ENCODE data around the gene GPC5.

The GPC5 gene

GRCh38 chr13:92804926-92805325, 1406.5 kb downstream of the GPC5 start:
- TF ChIP-seq CTCF (conservative IDR thresholded peaks at IDR 0.05; ENCODE audit: low read depth, low read length): no peak
- DNase-seq (ENCODE audit: low read depth): no peak
- H3K4me3 ChIP-seq (ENCODE audit: low read depth, low read length): no peak overlapping the region

GRCh38 chr13:92805766-92806165, 1407.3 kb downstream of the GPC5 start:
- no peak for TF ChIP-seq CTCF (conservative IDR thresholded peaks at IDR 0.05; ENCODE audit: low read depth, low read length)

GRCh38 chr13:92806215-92806614, 1407.8 kb downstream of the GPC5 start:
- DNase-seq (ENCODE audit: low read depth): peak; percentile 46
- TF ChIP-seq CTCF (conservative IDR thresholded peaks at IDR 0.05; ENCODE audit: low read depth, low read length): no peak
- peak overlapping the region; percentile 32 for H3K4me3 ChIP-seq (ENCODE audit: low read depth, low read length)

More at GRCh38 chr13:92805766-92806165, 1407.3 kb downstream of the GPC5 start:
- DNase-seq (ENCODE audit: low read depth): no peak
- peak overlapping the region; percentile 32 for H3K4me3 ChIP-seq (ENCODE audit: low read depth, low read length)

GRCh38 chr13:92807353-92807752, 1408.9 kb downstream of the GPC5 start:
- DNase-seq (ENCODE audit: low read depth): peak; percentile 59
- no peak for TF ChIP-seq CTCF (conservative IDR thresholded peaks at IDR 0.05; ENCODE audit: low read depth, low read length)
- no peak overlapping the region for H3K4me3 ChIP-seq (ENCODE audit: low read depth, low read length)

GRCh38 chr13:92807966-92808365, 1409.5 kb downstream of the GPC5 start:
- H3K4me3 ChIP-seq (ENCODE audit: low read depth, low read length): no peak overlapping the region
- DNase-seq (ENCODE audit: low read depth): no peak
- no peak for TF ChIP-seq CTCF (conservative IDR thresholded peaks at IDR 0.05; ENCODE audit: low read depth, low read length)

- DNase-seq (ENCODE audit: low read depth): no peak
Measured at GRCh38 chr13:92821324-92821723, 1422.9 kb downstream of the GPC5 start.

More at GRCh38 chr13:92821324-92821723, 1422.9 kb downstream of the GPC5 start:
- no peak for TF ChIP-seq CTCF (conservative IDR thresholded peaks at IDR 0.05; ENCODE audit: low read depth, low read length)
- H3K4me3 ChIP-seq (ENCODE audit: low read depth, low read length): no peak overlapping the region

Data from choroid plexus epithelial cell (primary cell).